IMR-90 (cell line): ENCODE data around the gene CLASRP. TPM values are rescaled to one million over a fixed set of nuclear protein-coding genes. Genes with fewer than 3 reads are reported as not detected.

Source experiments
- ATAC-seq: fragments of 200-7000 bp; cut with Tn5 transposase; 2 replicates; pipeline ENCODE4 v1.9.1; 2020; ENCODE audit warnings: low read depth, mild to moderate bottlenecking, moderate library complexity
- BruUV-seq: library from RNA; stranded (reverse); fragments of 400-500 nt; replicated peaks from 2 replicates; lab custom pipeline; 2021; lab: Mats Ljungman, UMichigan
- CTCF ChIA-PET: fragments of 300-600 bp; formaldehyde crosslinking; extraction: SDS; loops from one replicate; lab custom pipeline; 2021; ENCODE audit warnings: antibody characterized with exemption; lab: Yijun Ruan, JAX
- POLR2A ChIA-PET: fragments of 300-600 bp; sonication (Branson Sonifier 250); formaldehyde crosslinking; loops from one replicate; lab custom pipeline; 2022; ENCODE audit warnings: antibody characterized with exemption; ENCODE audit not compliant: unreplicated experiment; lab: Charles Lee
- DNase-seq: peaks from one replicate; pipeline ENCODE4 v3.0.0; 2013
- H2AFZ ChIP-seq: replicated peaks from 2 replicates; pipeline ENCODE3; 2013; ENCODE audit warnings: low read length, mild to moderate bottlenecking; ENCODE audit not compliant: poor library complexity
- H2AK5ac ChIP-seq: 2 replicates; pipeline ENCODE4 v1.6.1; 2013; ENCODE audit warnings: low read depth, low read length, inconsistent platforms
- H2AK9ac ChIP-seq: replicated peaks from 2 replicates; pipeline ENCODE3; 2013; ENCODE audit warnings: mild to moderate bottlenecking, low read depth, low read length, moderate library complexity; ENCODE audit not compliant: poor library complexity
- H2BK120ac ChIP-seq: 2 replicates; pipeline ENCODE4 v1.6.1; 2013; ENCODE audit warnings: low read depth, low read length, inconsistent platforms
- H2BK15ac ChIP-seq: 3 replicates; pipeline ENCODE4 v1.6.1; 2013; ENCODE audit warnings: low read depth, low read length, inconsistent platforms
- H2BK20ac ChIP-seq: 2 replicates; pipeline ENCODE4 v1.6.1; 2013; ENCODE audit warnings: low read depth, mild to moderate bottlenecking, inconsistent platforms, low read length, moderate library complexity
- H2BK5ac ChIP-seq: 2 replicates; pipeline ENCODE4 v1.6.1; 2013; ENCODE audit warnings: mild to moderate bottlenecking, low read depth, low read length, inconsistent platforms; ENCODE audit not compliant: poor library complexity, severe bottlenecking
- H3K14ac ChIP-seq: replicated peaks from 2 replicates; pipeline ENCODE4 v1.6.1; 2013; ENCODE audit warnings: low read depth, low read length, inconsistent platforms
- H3K18ac ChIP-seq: 2 replicates; pipeline ENCODE4 v1.6.1; 2013; ENCODE audit warnings: low read depth, low read length, control low read depth
- H3K23ac ChIP-seq: 2 replicates; pipeline ENCODE4 v1.6.1; 2013; ENCODE audit warnings: low read depth, low read length, inconsistent platforms
- H3K27ac ChIP-seq: 2 replicates; pipeline ENCODE4 v1.5.1; 2013; ENCODE audit warnings: mild to moderate bottlenecking, control low read depth, low read length; ENCODE audit not compliant: insufficient read depth
- H3K27me3 ChIP-seq: 2 replicates; pipeline ENCODE4 v1.6.1; 2013; ENCODE audit warnings: low read length; ENCODE audit not compliant: control insufficient read depth, insufficient read depth
- H3K36me3 ChIP-seq: 2 replicates; pipeline ENCODE4 v1.6.1; 2013; ENCODE audit warnings: low read length, mixed read lengths; ENCODE audit not compliant: control insufficient read depth, insufficient read depth
- H3K4ac ChIP-seq: 2 replicates; pipeline ENCODE4 v1.6.1; 2013; ENCODE audit warnings: low read depth, low read length, inconsistent platforms
- H3K4me1 ChIP-seq: 2 replicates; pipeline ENCODE4 v1.6.1; 2013; ENCODE audit warnings: low read length, mixed read lengths; ENCODE audit not compliant: control insufficient read depth, insufficient read depth
- H3K4me2 ChIP-seq: 2 replicates; pipeline ENCODE4 v1.6.1; 2013; ENCODE audit warnings: low read depth, mild to moderate bottlenecking, control low read depth, low read length, moderate library complexity
- H3K4me3 ChIP-seq: 2 replicates; pipeline ENCODE4 v1.5.1; 2013; ENCODE audit warnings: low read depth, mild to moderate bottlenecking, control low read depth, low read length, moderate library complexity; ENCODE audit not compliant: insufficient read depth
- H3K56ac ChIP-seq: 2 replicates; pipeline ENCODE4 v1.6.1; 2013; ENCODE audit warnings: low read length, inconsistent platforms; ENCODE audit not compliant: insufficient read depth; ENCODE audit errors: extremely low read depth
- H3K79me1 ChIP-seq, 2 experiments: 2 replicates each; pipeline ENCODE4 v1.6.1; 2013; ENCODE audit warnings: low read length in 2 of 2, inconsistent platforms in 1 of 2, low read depth in 1 of 2
- H3K9ac ChIP-seq: 2 replicates; pipeline ENCODE4 v1.6.1; 2013; ENCODE audit warnings: low read depth, low read length, control low read depth
- H3K9me1 ChIP-seq: 2 replicates; pipeline ENCODE4 v1.6.1; 2013; ENCODE audit warnings: low read length, inconsistent platforms; ENCODE audit not compliant: insufficient read depth
- H3K9me3 ChIP-seq: 2 replicates; pipeline ENCODE4 v1.6.1; 2013; ENCODE audit warnings: low read length; ENCODE audit not compliant: control insufficient read depth, insufficient read depth
- H4K20me1 ChIP-seq: 2 replicates; pipeline ENCODE4 v1.6.1; 2013; ENCODE audit warnings: low read length, inconsistent platforms; ENCODE audit not compliant: insufficient read depth
- H4K5ac ChIP-seq: 2 replicates; pipeline ENCODE4 v1.6.1; 2013; ENCODE audit warnings: mild to moderate bottlenecking, low read depth, low read length, control low read depth
- H4K8ac ChIP-seq, 2 experiments: 2 replicates each; pipeline ENCODE4 v1.6.1; 2013; ENCODE audit warnings: low read depth in 2 of 2, low read length in 2 of 2, control low read depth in 1 of 2, inconsistent platforms in 1 of 2
- H4K91ac ChIP-seq: 2 replicates; pipeline ENCODE4 v1.6.1; 2013; ENCODE audit warnings: low read depth, low read length, inconsistent platforms; ENCODE audit not compliant: insufficient read depth
- BHLHE40 ChIP-seq: fragments of 150-350 bp; IDR thresholded peaks from 2 replicates; pipeline ENCODE4 v1.6.1; 2016; ENCODE audit warnings: mild to moderate bottlenecking, low read depth, low read length
- CTCF ChIP-seq: conservative IDR thresholded peaks from 2 replicates; pipeline ENCODE4 v1.5.1; 2012; ENCODE audit warnings: mild to moderate bottlenecking, low read depth, low read length, improper control_type of control experiment
- ELK1 ChIP-seq: fragments of 150-350 bp; IDR thresholded peaks from 2 replicates; pipeline ENCODE4 v1.6.1; 2016; ENCODE audit warnings: low read depth, mild to moderate bottlenecking, low read length, moderate library complexity, borderline replicate concordance
- MAZ ChIP-seq: IDR thresholded peaks from 2 replicates; pipeline ENCODE4 v1.6.1; 2012; ENCODE audit warnings: low read depth, mild to moderate bottlenecking, low read length, improper control_type of control experiment, moderate library complexity, borderline replicate concordance
- NFE2L2 ChIP-seq: fragments of 150-350 bp; IDR thresholded peaks from 2 replicates; pipeline ENCODE4 v1.6.1; 2016; ENCODE audit warnings: low read depth, mild to moderate bottlenecking, low read length
- POLR2A ChIP-seq: IDR thresholded peaks from 2 replicates; pipeline ENCODE4 v1.6.1; 2012; ENCODE audit warnings: mild to moderate bottlenecking, low read depth, low read length
- RAD21 ChIP-seq: IDR thresholded peaks from 2 replicates; pipeline ENCODE4 v1.6.1; 2012; ENCODE audit warnings: low read length, improper control_type of control experiment
- SMC3 ChIP-seq: fragments of 150-350 bp; IDR thresholded peaks from 2 replicates; pipeline ENCODE4 v1.6.1; 2016; ENCODE audit warnings: low read depth, mild to moderate bottlenecking, antibody characterized with exemption, low read length, moderate library complexity
- WGBS, 2 experiments: methylation state at CpG; one replicate each; pipeline versions ENCODE4 v1.1.5 to v1.1.7; 2013; ENCODE audit warnings: missing lambda C conversion rate in 2 of 2; ENCODE audit not compliant: insufficient read length in 1 of 2; ENCODE audit errors: extremely low coverage in 2 of 2; 5-methylcytosine and 5-hydroxymethylcytosine counted together
- dilution Hi-C: fragments of 300-500 bp; cut with HindIII; formaldehyde crosslinking; loops from one replicate; pipeline ENCODE4 v1.14.3; 2018; ENCODE audit warnings: low sequenced_read_pairs; ENCODE audit not compliant: unreplicated experiment
- in situ Hi-C: fragments of 300-500 bp; cut with MboI; formaldehyde crosslinking; loops from 3 replicates; pipeline ENCODE4 v1.14.3; 2019; ENCODE audit warnings: low sequenced_read_pairs, inconsistent platforms, mixed read lengths
- intact Hi-C: fragments of 100-400 bp; cut with micrococcal nuclease; formaldehyde crosslinking; loops from 2 replicates; pipeline ENCODE4 v1.10.0; 2022
- polyA plus RNA-seq, 3 experiments: library from polyadenylated mRNA; depleted of rRNA; stranded (reverse); fragments of >200 nt; gene quantifications; 2 replicates each; pipeline ENCODE4 v1.2.3, GENCODE V29; 2012; ENCODE audit warnings: low replicate concordance in 1 of 3
- total RNA-seq: library from RNA; depleted of rRNA; stranded (reverse); fragments of >200 nt; gene quantifications from 2 replicates; pipeline ENCODE4 v1.2.3, GENCODE V29; 2012

Gene CLASRP
- total and polyA plus RNA-seq, 2 of the 4 experiments (the other 2 are of a cell fraction): 19.9 to 31.7 TPM

GRCh38 chr19:45092747-45093678 lies 54.2 kb downstream of the CLASRP start, which contains the start of gene PPP1R37:
Gene PPP1R37 (plus strand): TSS chr19:45093179. CDS start chr19:45093326, 147 bp downstream.
- no peaks in the 10 kb centered on the region for H3K27me3 ChIP-seq
- H2BK5ac ChIP-seq: peak within 1 kb of the TSS; percentile 94
- H2BK120ac ChIP-seq: peak within 1 kb of the TSS; percentile 91
- DNase-seq: peak; percentile 97
- peak within 1 kb of the TSS; percentile 62 for H3K4me3 ChIP-seq
- H3K14ac ChIP-seq: peak within 1 kb of the TSS; percentile 82
- peak within 1 kb of the TSS; percentile 92 for H4K91ac ChIP-seq
- peak within 1 kb of the TSS; percentile 80 for H4K5ac ChIP-seq
- peak within 1 kb of the TSS; percentile 90 for H2AK5ac ChIP-seq
- BruUV-seq: no TSS peak
- H3K56ac ChIP-seq: peak within 1 kb of the TSS; percentile 92
- peaks cover 5% of the 10 kb centered on the region for H3K36me3 ChIP-seq
- H3K23ac ChIP-seq: peak within 1 kb of the TSS; percentile 90
- H2BK20ac ChIP-seq: peak within 1 kb of the TSS; percentile 83
- ChIA-PET POLR2A (no interaction called here), CTCF (interaction anchor here (0.6 to 1.3 kb wide), 2 partner anchors 34 to 240 kb away, joined by 4 read pairs; no protein-coding TSS in a partner anchor)
- peak within 1 kb of the TSS; percentile 92 for H3K4me2 ChIP-seq
- peak; percentile 89; the same call in 1 of the 2 replicates for TF ChIP-seq MAZ
- TF ChIP-seq CTCF: peak; percentile 36; the same call in 1 of the 2 replicates
- TF ChIP-seq POLR2A: 0 out of 2 replicates have a peak, but pooled peaks have one; percentile 51
- TF ChIP-seq ELK1: no peak
- peak; percentile 94 for TF ChIP-seq BHLHE40
- 0 out of 2 replicates have a peak, but pooled peaks have one; percentile 6 for TF ChIP-seq SMC3
- TF ChIP-seq NFE2L2: no peak
- 0 out of 2 replicates have a peak, but pooled peaks have one; percentile 2 for TF ChIP-seq RAD21
- WGBS, 2 experiments: 0% methylated on average over 54 of the region's 103 CpGs; no CpG with 5 or more reads in 1 of the 2 experiments
- H3K27ac ChIP-seq: peak within 1 kb of the TSS; percentile 98
- H3K4ac ChIP-seq: peak within 1 kb of the TSS; percentile 94
- H4K20me1 ChIP-seq: peaks cover 41% of the 10 kb centered on the region
- H3K9me1 ChIP-seq: peaks cover 20% of the 10 kb centered on the region
- dilution Hi-C loops: no loop called here
- H3K9me3 ChIP-seq: no peaks in the 10 kb centered on the region
- peaks cover 15% of the 10 kb centered on the region for H3K4me1 ChIP-seq
- peak; percentile 81 for ATAC-seq
- peaks cover 0 to 58% of the 10 kb centered on the region in 2 experiments; a peak in 2 of 4 replicates for H3K79me1 ChIP-seq
- intact Hi-C loops: loop anchor here (2.0 to 5.0 kb wide), 2 partner anchors 34 to 156 kb away; no protein-coding TSS in a partner anchor
- in situ Hi-C loops: no loop called here
- H2BK15ac ChIP-seq: peak within 1 kb of the TSS; percentile 72; the same call in 2 of the 3 replicates
- H3K9ac ChIP-seq: peak within 1 kb of the TSS; percentile 95
- H2AK9ac ChIP-seq: peak within 1 kb of the TSS; percentile 97
- peak within 1 kb of the TSS; percentile 66 to 100 for H4K8ac ChIP-seq
- peak within 1 kb of the TSS; percentile 98 for H3K18ac ChIP-seq
- peak within 1 kb of the TSS; percentile 92 for H2AFZ ChIP-seq
